Left lung (tissue), 10 donors: ENCODE results near the gene ZDHHC24. TPM values are rescaled to one million over a fixed set of nuclear protein-coding genes. Genes with fewer than 3 reads are reported as not detected.

Experiments
- ATAC-seq: fragments of 200-7000 bp; cut with Tn5 transposase; one replicate; pipeline ENCODE4 v1.9.1; 2020; ENCODE audit warnings: moderate library complexity
- DNase-seq, 4 donors: peaks; one replicate each; pipeline ENCODE4 v3.0.0-alpha.2; 2013 to 2020
- H3K27ac ChIP-seq, 2 donors: fragments of 200-600 bp; sonication (generic) in 1 of 2; one replicate each; pipeline versions ENCODE4 v1.5.0 to v1.8.0; 2020 to 2021
- H3K27me3 ChIP-seq, 2 donors: fragments of 200-600 bp; sonication (generic) in 1 of 2; one replicate each; pipeline versions ENCODE4 v1.5.0 to v1.8.0; 2020 to 2021
- H3K36me3 ChIP-seq, 2 donors: fragments of 200-600 bp; sonication (generic) in 1 of 2; one replicate each; pipeline versions ENCODE4 v1.5.0 to v1.8.0; 2020 to 2021
- H3K4me1 ChIP-seq, 2 donors: fragments of 200-600 bp; one replicate each; pipeline ENCODE4 v1.8.0; 2021
- H3K4me3 ChIP-seq, 2 donors: fragments of 200-600 bp; sonication (generic) in 1 of 2; one replicate each; pipeline versions ENCODE4 v1.5.0 to v1.8.0; 2020 to 2021; ENCODE audit warnings: mild to moderate bottlenecking in 1 of 2
- H3K9me3 ChIP-seq, 2 donors: fragments of 200-600 bp; sonication (generic) in 1 of 2; one replicate each; pipeline versions ENCODE4 v1.5.0 to v1.8.0; 2020 to 2021
- CTCF ChIP-seq, 2 donors: fragments of 200-600 bp; sonication (generic) in 1 of 2; IDR thresholded peaks; one replicate each; pipeline versions ENCODE4 v1.5.0 to v1.8.0; 2021; ENCODE audit warnings: antibody characterized with exemption in 2 of 2
- intact Hi-C, 2 donors: fragments of 100-400 bp; cut with DNase I; formaldehyde crosslinking; loops; one replicate each; pipeline versions ENCODE4 v1.11.2 to v1.14.2; 2022
- polyA plus RNA-seq, 6 donors: library from polyadenylated mRNA; unstranded; fragments of 120-200 nt; gene quantifications; one replicate each; pipeline ENCODE4 v1.2.1, GENCODE V29; 2013; ENCODE audit not compliant: insufficient read length in 6 of 6
- total RNA-seq, 2 donors: library from RNA; stranded (reverse); fragmentation: NEBNext Ultra II Directional; extraction: Animal tissue kit (Norgen Biotek cat#: 25700); gene quantifications; one replicate each; pipeline ENCODE4 v1.2.1, GENCODE V29; 2021
- donor health status: DM: no; HTN: yes; CAD: no.
- donor health status: DM: no; HTN: no; CAD: no.

The ZDHHC24 gene
- total and polyA plus RNA-seq, 8 donors, result 4.7 to 17.0 (median 5.8) TPM

DNA sequence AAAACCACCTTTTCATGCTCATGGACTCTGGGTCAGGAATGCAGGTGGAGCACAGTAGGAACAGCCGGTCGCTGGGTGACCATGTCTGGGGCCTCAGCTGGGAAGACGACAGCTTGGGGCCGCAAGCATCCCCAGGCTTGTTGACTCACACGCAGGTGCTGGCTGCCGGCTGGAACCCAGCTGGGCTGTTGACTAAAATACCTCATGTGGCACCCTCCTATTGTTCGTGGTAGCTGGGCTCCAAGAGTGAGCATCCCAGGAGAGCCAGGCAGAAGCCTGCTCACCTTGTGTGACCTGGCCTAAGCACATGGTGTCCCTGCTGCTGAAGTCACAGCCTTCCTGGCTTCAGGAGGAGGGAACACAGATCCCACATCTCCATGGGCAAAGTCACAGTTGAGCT lies 56.2 kb downstream of the ZDHHC24 start:
- TF ChIP-seq CTCF (IDR thresholded peaks at IDR 0.05), result no peak
- no peak for ATAC-seq
- Histone ChIP-seq H3K36me3 (peaks cover 0 to 100% of the 10 kb centered on the region in 2 donors), H3K9me3 (no peaks in the 10 kb centered on the region), H3K27ac (no peak overlapping the region), H3K4me3 (no peak overlapping the region), H3K27me3 (no peaks in the 10 kb centered on the region), H3K4me1 (no peaks in the 10 kb centered on the region)
- no peak for DNase-seq
- intact Hi-C loops, result no loop called here

DNA sequence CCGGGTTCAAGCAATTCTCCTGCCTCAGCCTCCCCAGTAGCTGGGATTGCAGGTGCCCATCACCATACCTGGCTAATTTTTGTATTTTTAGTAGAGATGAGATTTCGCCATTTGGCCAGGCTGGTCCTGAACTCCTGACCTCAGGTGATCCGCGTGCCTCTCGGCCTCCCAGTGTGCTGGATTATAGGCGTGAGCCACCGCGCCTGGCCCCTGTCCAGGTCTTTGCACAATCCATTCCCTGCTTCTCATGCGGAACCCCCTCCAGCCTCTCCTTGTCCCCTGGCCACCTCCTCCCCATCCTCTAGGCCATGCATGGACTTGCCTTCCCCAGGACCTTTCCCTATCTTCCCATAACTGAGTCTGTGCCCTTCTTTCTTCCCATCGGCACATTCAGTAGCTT lies 56.9 kb downstream of the ZDHHC24 start:
- ATAC-seq (no peak), DNase-seq (no peak)
- peaks cover 0 to 100% of the 10 kb centered on the region in 2 donors for H3K36me3 ChIP-seq
- H3K4me1 ChIP-seq, result no peaks in the 10 kb centered on the region
- H3K27ac ChIP-seq, result no peak overlapping the region
- H3K9me3 ChIP-seq, result no peaks in the 10 kb centered on the region
- no peak for TF ChIP-seq CTCF (IDR thresholded peaks at IDR 0.05)
- no peak overlapping the region for H3K4me3 ChIP-seq
- H3K27me3 ChIP-seq, result no peaks in the 10 kb centered on the region
- intact Hi-C loops, result no loop called here

DNA sequence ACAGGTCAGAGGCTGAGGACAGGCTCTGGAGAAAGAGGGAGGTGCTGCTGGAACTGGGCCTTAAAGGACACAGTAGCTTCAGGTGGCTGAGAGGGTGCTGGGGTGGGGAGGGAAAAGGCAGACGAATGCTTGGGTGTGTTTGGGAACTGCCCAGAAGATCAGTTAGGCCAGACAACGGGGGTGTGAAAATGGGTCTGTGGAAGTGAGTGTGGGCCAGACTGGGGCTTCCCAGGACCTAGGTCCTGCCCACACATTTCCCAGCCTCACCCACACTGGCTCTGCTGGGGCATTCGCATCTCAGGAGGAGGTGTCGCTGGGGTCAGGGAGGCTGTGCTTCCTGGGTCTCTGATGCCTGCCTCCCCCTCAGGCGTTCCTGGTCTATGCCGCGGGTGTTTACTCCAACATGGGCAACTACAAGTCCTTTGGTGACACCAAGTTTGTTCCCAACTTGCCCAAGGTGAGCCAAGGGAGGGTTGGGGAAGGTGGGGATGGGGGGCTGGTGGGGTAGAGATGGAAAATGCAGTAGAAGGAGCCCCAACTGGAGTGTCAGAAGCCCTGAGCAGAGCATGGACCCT lies 61.0 kb downstream of the ZDHHC24 start:
- no peak for TF ChIP-seq CTCF (IDR thresholded peaks at IDR 0.05)
- Histone ChIP-seq H3K27ac (no peak overlapping the region), H3K4me1 (peaks cover 0 to 20% of the 10 kb centered on the region in 2 donors), H3K4me3 (no peak overlapping the region), H3K36me3 (peaks cover 0 to 75% of the 10 kb centered on the region in 2 donors), H3K27me3 (no peaks in the 10 kb centered on the region), H3K9me3 (no peaks in the 10 kb centered on the region)
- intact Hi-C loops, result no loop called here
- no peak for ATAC-seq
- no peak for DNase-seq

- intact Hi-C loops, result no loop called here
- DNase-seq, result peak; percentile 96 to 99 (median 97)
Measured at GRCh38 chr11:66480117-66480938, 65.5 kb downstream of the ZDHHC24 start, which contains the start of gene DPP3. Gene DPP3 (plus strand): TSS chr11:66480434. CDS start chr11:66482201, 1,767 bp downstream.

More at GRCh38 chr11:66480117-66480938, 65.5 kb downstream of the ZDHHC24 start, which contains the start of gene DPP3:
- peaks cover 5 to 34% of the 10 kb centered on the region in 2 donors for H3K4me1 ChIP-seq
- no peaks in the 10 kb centered on the region for H3K9me3 ChIP-seq
- TF ChIP-seq CTCF (IDR thresholded peaks at IDR 0.05), result no peak
- H3K27me3 ChIP-seq, result no peaks in the 10 kb centered on the region
- peaks cover 0 to 39% of the 10 kb centered on the region in 2 donors for H3K36me3 ChIP-seq
- peak within 1 kb of the TSS; percentile 81 to 84 for H3K27ac ChIP-seq
- peak; percentile 96 for ATAC-seq
- H3K4me3 ChIP-seq, result peak within 1 kb of the TSS; percentile 53 to 72
